HG02588 (cell line): Measurements from ENCODE around the gene HSF2.
A peak's percentile ranks its signal among the peaks of the same experiment; 100 is the strongest.

Experiments
- ATAC-seq: cut with Tn5 transposase; IDR thresholded peaks from one replicate; pipeline ENCODE4 v1.9.1; 2021; ENCODE audit warnings: mild to moderate bottlenecking, moderate library complexity; ENCODE audit not compliant: unreplicated experiment

HSF2 gene, protein sequence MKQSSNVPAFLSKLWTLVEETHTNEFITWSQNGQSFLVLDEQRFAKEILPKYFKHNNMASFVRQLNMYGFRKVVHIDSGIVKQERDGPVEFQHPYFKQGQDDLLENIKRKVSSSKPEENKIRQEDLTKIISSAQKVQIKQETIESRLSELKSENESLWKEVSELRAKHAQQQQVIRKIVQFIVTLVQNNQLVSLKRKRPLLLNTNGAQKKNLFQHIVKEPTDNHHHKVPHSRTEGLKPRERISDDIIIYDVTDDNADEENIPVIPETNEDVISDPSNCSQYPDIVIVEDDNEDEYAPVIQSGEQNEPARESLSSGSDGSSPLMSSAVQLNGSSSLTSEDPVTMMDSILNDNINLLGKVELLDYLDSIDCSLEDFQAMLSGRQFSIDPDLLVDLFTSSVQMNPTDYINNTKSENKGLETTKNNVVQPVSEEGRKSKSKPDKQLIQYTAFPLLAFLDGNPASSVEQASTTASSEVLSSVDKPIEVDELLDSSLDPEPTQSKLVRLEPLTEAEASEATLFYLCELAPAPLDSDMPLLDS

GRCh38 chr6:122399348-122400120 lies at the start of gene HSF2:
Gene HSF2 (plus strand): TSS chr6:122399652. CDS start chr6:122399738, 86 bp downstream.
- ATAC-seq = peak; percentile 99

DNA sequence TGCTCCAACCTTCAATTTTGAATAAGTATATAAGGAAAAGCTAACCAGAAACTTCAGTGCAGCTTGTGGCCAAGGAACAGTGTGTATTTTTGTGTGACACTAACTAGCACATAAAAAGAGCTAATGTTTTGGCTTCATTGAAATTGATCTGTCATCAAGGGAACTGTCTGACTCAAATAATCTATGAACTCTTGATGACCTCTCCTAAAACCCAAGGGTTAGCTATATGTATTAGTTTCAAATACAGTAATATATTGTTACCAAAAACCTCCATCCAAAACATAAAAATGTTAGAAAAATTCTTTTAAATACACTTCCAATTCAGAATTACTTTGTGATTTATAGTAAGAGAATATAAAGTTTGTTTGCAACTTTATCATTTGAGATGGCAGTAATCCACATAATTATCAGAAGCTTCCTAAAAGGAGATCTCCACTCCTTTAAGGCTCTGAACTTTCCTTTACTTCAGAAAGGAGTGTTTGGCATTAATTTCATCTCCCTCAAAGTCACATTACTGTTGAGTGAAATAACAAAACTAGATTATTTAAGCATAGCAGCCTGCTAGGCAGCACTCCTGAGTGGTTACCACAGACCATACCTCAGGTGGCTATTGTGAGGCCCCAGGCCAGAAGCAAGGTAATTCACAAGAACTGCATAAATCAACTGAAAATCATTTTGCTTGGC lies 46.3 kb upstream of the HSF2 start:
- ATAC-seq = no peak

GRCh38 chr6:122360809-122361208 lies 38.6 kb upstream of the HSF2 start:
- ATAC-seq = no peak

GRCh38 chr6:122361314-122361979 lies 38.0 kb upstream of the HSF2 start:
- no peak for ATAC-seq

DNA sequence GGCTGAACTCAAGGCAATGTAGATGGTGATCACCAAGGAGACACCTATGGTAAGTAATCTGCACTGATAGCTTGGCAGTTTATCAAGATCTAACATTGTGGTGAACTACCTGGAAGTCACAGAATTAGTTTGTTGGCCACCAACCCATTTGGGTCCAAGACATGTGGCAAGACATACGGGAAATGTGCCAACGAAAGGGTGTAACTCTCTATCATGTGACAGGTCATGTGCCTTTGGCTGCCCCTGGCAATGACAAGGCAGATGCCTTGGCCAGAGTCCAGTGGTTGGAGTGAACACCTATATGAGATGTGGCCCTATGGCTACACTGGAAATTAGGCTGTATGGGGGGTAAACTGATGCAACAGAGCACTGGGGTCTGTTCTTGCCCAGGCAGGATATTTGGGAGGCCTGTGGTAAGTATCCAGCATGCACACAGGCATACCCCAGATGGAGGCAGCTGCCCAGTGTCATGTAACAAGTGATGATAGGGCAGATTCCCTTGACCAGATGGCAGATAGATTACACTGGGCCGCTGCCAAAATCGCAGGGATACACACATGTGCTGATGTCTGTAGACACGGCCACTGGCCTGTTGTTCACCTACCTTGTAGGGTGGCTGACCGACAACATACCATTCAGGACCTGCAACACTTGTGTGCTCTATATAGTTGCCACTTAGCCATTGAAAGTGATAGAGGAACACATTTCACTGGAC lies 35.5 kb upstream of the HSF2 start:
- no peak for ATAC-seq

- no peak for ATAC-seq
These were observed 33.6 kb upstream of the HSF2 start for GRCh38 chr6:122365775-122366403.

DNA sequence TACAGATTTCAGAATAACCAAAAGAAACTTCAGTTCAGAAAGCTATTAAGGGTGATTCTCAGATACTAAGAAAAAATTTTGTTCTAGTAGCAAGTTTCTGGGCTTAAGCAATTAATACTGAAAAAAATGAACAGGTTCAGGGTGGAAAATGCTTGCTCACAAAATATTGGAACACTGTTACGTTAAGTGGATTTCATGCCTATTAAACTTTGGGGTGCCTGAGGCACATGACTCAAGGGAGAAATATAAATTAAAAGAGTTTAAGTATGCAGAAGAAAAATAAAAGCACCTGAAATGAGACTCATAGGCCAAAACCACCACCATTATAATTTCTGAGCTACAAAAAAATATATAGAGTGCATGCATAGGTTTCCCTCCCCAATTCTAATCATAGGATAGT lies 32.3 kb upstream of the HSF2 start:
- ATAC-seq = no peak

DNA sequence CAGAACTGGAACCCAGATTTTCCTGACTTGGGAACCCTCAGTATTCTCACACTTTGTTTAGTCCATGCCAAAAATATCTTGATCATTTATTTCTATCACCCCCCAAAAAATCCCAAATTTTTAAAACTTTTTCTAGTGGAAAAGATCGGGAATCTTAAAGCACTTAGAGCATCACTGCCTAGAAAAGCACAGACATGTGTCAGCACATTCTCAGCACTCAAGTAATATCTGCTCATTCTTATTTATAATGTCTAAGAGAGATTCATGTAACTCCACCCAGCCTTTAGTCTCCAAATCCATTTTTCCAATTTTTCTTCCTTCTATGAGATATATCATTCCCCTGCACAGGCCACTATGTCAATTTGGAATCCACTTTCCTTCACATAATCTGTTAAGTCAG lies 29.9 kb upstream of the HSF2 start:
- ATAC-seq = no peak

GRCh38 chr6:122372647-122373046 lies 26.8 kb upstream of the HSF2 start:
- no peak for ATAC-seq

DNA sequence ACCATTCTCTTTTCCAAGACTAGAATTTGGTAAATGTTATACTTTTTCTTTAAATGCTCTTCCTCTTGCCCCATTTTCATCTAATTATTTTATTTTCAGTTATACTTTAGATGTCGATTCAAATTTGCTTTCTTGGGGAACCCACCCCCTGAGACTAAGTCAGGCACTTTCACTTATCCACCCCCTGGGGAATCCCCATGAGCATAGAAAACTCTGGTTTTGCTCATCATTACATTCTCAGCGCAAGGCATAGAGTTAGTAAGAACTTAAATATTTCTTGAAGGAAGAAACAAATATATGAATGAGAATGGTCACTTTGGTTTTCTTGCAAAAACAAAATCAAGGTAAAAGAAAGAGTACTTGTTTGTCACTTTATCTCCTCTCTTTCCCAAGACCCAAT lies 25.1 kb upstream of the HSF2 start:
- ATAC-seq = no peak

DNA sequence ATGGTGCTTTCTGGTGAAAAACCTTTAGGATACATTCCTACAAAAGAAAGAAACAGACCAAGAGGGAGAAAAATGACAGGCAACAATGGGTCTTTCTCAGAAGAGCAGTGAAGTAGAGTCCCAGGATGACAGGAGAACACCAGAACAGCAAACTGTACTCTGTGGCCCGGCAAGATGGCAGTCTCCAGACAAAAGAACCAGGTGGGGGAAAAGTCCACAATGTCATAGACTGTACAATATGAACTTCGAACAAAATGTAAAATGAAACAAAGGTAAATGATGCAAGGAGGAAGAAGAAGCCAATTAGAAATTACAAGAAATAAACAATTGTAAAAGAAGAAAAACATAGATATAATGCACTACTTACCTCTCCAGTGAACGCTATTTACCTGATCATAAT lies 23.2 kb upstream of the HSF2 start:
- ATAC-seq = no peak

- peak; percentile 91 for ATAC-seq
These were observed 17.8 kb upstream of the HSF2 start for GRCh38 chr6:122381494-122382265.

DNA sequence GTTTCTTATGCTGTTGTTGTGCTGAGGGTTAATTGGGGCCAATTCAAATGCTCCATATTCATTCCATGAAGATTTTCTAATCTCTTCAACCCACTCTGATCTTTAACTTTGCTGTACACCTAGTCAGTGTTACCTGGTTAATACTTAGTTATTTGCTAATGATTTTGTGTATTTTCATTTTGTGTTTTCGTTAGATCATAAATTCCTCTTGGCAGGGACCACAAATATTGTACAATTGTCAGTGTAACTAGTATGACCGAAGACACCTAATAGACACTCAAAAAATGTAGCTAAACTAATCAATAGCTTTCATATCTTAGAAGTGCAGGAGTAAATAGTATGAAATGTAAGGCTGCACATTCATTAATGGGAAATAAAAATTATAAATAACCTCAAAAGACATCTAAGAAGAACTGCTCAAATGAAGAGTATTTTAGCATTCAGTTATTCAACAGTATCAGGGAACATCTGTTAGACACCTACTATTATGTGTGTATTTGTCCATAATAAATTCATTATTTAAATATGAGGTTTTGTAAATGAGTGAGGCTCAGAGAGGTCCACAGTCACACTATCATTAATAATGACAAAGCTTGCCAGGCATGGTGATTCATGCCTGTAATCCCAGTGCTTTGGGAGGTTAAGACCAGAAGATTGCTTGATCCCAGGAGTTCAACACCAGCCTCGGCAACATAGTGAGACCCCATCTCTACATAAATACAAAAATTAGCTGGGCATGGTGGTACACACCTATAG lies 13.4 kb upstream of the HSF2 start:
- ATAC-seq = no peak

DNA sequence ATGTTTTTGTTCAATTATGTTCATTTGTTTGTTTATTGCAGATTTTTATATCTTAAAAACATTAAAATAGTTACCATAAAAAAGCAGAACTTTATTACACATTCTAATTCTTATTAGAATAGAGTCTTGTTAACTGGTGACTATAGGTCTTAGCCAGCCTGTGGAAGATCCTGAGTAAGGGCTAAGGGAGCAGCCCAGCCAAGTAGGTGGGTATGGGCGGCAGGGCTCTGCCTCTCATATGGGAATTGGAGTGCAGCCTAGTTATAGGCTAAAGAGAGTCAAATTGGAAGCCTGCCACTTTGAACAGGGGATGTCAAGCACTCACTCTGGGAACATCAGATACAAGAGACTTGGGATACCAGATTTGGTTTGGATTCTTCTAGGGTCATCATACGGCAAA lies 10.5 kb upstream of the HSF2 start:
- ATAC-seq = no peak

DNA sequence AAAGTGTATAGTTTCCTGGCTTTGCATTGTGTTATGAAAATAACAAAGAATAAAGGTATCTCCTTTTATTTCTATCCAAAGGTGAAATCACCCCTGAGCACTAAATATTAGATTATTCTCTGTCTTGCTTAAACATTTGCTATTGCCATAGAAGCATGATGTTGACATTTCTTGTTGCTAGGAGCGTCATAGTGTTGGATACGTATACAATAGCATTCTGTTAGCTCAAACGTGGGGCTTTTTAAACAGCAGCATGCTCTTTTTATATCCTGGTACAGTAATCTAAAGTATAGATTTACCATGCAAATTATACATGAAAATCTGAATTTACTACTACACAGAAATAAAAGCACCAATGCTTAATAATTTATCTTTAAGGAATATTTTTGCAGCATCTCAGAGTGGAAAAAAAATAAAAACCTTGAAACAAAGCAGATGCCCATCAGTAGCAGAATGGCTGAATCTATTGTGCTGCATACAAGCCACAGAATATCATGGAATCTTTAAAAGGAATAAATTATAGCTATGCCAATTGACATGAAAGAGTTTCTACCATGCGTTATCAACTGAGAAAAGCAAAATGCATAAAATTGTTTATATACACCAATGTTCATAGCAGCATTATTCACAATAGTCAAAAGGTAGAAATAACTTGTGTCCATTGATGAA lies 9.6 kb upstream of the HSF2 start:
- no peak for ATAC-seq

DNA sequence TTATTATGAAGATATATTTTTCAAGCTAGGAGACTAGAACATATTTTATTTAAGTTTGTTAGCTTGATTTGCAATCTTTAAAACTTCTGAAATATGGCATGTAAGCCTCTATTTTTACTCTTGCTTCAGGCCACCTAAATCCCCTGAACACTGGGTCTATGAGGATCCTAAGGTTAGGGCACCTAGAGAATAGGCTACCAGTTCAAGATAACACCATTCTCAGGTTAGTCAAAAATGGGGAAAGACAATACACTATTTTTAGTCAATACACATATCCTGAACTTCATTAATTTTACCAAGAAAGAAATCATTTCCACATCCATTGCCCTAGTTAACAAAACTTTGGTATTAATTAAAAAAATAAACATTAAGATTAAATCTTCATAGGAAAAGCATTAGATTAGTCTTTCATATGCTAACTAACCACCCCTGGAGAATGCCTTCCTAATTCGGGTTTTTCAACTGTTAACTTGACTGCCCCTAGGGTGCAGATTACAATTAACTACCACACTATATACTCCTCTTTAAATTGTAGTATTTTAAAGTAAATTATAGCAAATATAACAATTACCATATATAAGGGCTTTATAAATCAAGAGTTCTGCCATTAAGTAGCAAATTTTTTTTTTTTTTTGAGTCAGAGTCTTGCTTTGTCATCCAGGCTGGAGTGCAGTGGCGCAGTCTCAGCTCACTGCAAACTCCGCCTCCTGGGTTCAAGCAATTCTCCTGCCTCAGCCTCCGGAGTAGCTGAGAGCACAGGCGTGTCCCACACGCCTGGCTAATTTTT lies 6.7 kb upstream of the HSF2 start:
- ATAC-seq = no peak

GRCh38 chr6:122393351-122393896 lies 6.0 kb upstream of the HSF2 start:
- ATAC-seq = peak; percentile 67
